Panc1 (cell line): ENCODE results near the gene MPP3. TPM values are rescaled to one million over a fixed set of nuclear protein-coding genes. Genes with fewer than 3 reads are reported as not detected.

ENCODE experiments used
- ATAC-seq: fragments of 200-7000 bp; cut with Tn5 transposase; 2 replicates; pipeline ENCODE4 v1.9.1; 2020; ENCODE audit warnings: mild to moderate bottlenecking, moderate library complexity
- BruUV-seq: library from RNA; stranded (reverse); fragments of 400-500 nt; replicated peaks from 2 replicates; lab custom pipeline; 2021; lab: Mats Ljungman, UMichigan
- CTCF ChIA-PET: fragments of 300-600 bp; sonication (Branson Sonifier 250); formaldehyde crosslinking; loops from one replicate; lab custom pipeline; 2022; ENCODE audit warnings: antibody characterized with exemption; lab: Charles Lee
- POLR2A ChIA-PET: fragments of 300-600 bp; sonication (Branson Sonifier 250); formaldehyde crosslinking; loops from one replicate; lab custom pipeline; 2022; ENCODE audit warnings: antibody characterized with exemption; lab: Charles Lee
- DNase-seq: peaks from one replicate; pipeline ENCODE4 v3.0.0-alpha.2; 2010; ENCODE audit warnings: low read depth, low spot score
- H3K27ac ChIP-seq: 2 replicates; pipeline ENCODE4 v1.5.1; 2011; ENCODE audit warnings: mild to moderate bottlenecking, low read length, inconsistent platforms
- H3K27me3 ChIP-seq: fragments of 200-500 bp; sonication (Bioruptor generic); 2 replicates; pipeline ENCODE4 v1.6.0; 2014; ENCODE audit warnings: low read length, inconsistent platforms; ENCODE audit not compliant: control insufficient read depth, insufficient read depth
- H3K36me3 ChIP-seq: fragments of 200-500 bp; sonication (Bioruptor generic); 2 replicates; pipeline ENCODE4 v1.5.1; 2014; ENCODE audit warnings: inconsistent platforms, mild to moderate bottlenecking, low read length, moderate library complexity; ENCODE audit not compliant: control insufficient read depth, insufficient read depth
- H3K4me1 ChIP-seq: 2 replicates; pipeline ENCODE4 v1.5.1; 2011; ENCODE audit warnings: inconsistent platforms, mild to moderate bottlenecking, low read length, moderate library complexity; ENCODE audit not compliant: control insufficient read depth, insufficient read depth
- H3K4me3 ChIP-seq, 2 experiments: 2 replicates each; pipeline ENCODE4 v1.5.1; 2011 to 2012; ENCODE audit warnings: low read depth in 2 of 2, low read length in 2 of 2, mild to moderate bottlenecking in 2 of 2, inconsistent platforms in 1 of 2, moderate library complexity in 1 of 2
- H3K9me3 ChIP-seq: fragments of 200-500 bp; sonication (Bioruptor generic); 2 replicates; pipeline ENCODE4 v1.5.1; 2014; ENCODE audit warnings: low read depth, mild to moderate bottlenecking, inconsistent platforms, low read length, moderate library complexity; ENCODE audit not compliant: control insufficient read depth, insufficient read depth
- CTCF ChIP-seq: fragments of 450-650 bp; IDR thresholded peaks from 2 replicates; pipeline ENCODE4 v1.5.1; 2017; ENCODE audit warnings: mild to moderate bottlenecking
- POLR2AphosphoS5 ChIP-seq: IDR thresholded peaks from 2 replicates; pipeline ENCODE4 v1.6.1; 2012; ENCODE audit warnings: mild to moderate bottlenecking, low read depth, low read length, moderate library complexity
- REST ChIP-seq, 2 experiments: IDR thresholded peaks; 2 replicates each; pipeline ENCODE4 v1.6.1; 2011 to 2012; ENCODE audit warnings: low read depth in 2 of 2, control low read depth in 1 of 2, low read length in 1 of 2, mild to moderate bottlenecking in 1 of 2, moderate library complexity in 1 of 2; ENCODE audit not compliant: insufficient read depth in 1 of 2
- SIN3A ChIP-seq: IDR thresholded peaks from 2 replicates; pipeline ENCODE4 v1.6.1; 2012; ENCODE audit warnings: low read depth, mild to moderate bottlenecking, low read length, moderate library complexity, borderline replicate concordance; ENCODE audit not compliant: insufficient read depth
- TCF7L2 ChIP-seq: IDR thresholded peaks from 2 replicates; pipeline ENCODE4 v1.6.1; 2011; ENCODE audit warnings: mild to moderate bottlenecking, low read depth, low read length, inconsistent platforms
- in situ Hi-C: cut with HindIII; loops from 2 replicates; pipeline ENCODE4 v1.10.0; 2016; ENCODE audit warnings: low sequenced_read_pairs, low pct_unique_long_range_greater_than_20kb
- intact Hi-C: fragments of 100-400 bp; cut with micrococcal nuclease; formaldehyde crosslinking; loops from one replicate; pipeline ENCODE4 v1.10.0; 2022; ENCODE audit not compliant: unreplicated experiment
- total RNA-seq: library from RNA; stranded (reverse); gene quantifications from one replicate; pipeline ENCODE4 v1.2.1, GENCODE V29; 2021; ENCODE audit not compliant: unreplicated experiment

The MPP3 gene
- total RNA-seq, 1 experiment from 2014 or later = 7.1 TPM

GRCh38 chr17:43817826-43818225, 15.1 kb downstream of the MPP3 start:
- CTCF ChIA-PET = no interaction called here
- in situ Hi-C loops (no loop called here), intact Hi-C loops (no loop called here)
- Histone ChIP-seq H3K27ac (no peak overlapping the region), H3K9me3 (no peaks in the 10 kb centered on the region), H3K4me1 (no peaks in the 10 kb centered on the region), H3K4me3 (no peak overlapping the region), H3K36me3 (no peaks in the 10 kb centered on the region), H3K27me3 (no peaks in the 10 kb centered on the region)
- TF ChIP-seq POLR2AphosphoS5 (no peak), REST (IDR thresholded peaks at IDR 0.05; ENCODE audit: insufficient read depth in 1 of 2, low read depth in 2 of 2, low read length in 1 of 2) (no peak), CTCF (no peak), SIN3A (no peak), TCF7L2 (no peak)
- ATAC-seq (no peak), DNase-seq (no peak)
- POLR2A ChIA-PET = no interaction called here
- BruUV-seq = no TSS peak

- no peaks in the 10 kb centered on the region for H3K9me3 ChIP-seq
- ATAC-seq (no peak), DNase-seq (no peak)
- intact Hi-C loops = no loop called here
- no TSS peak for BruUV-seq
- ChIA-PET POLR2A (no interaction called here), CTCF (no interaction called here)
- in situ Hi-C loops = no loop called here
- H3K27ac ChIP-seq = no peak overlapping the region
- no peaks in the 10 kb centered on the region for H3K27me3 ChIP-seq
- H3K4me3 ChIP-seq = no peak overlapping the region
- no peaks in the 10 kb centered on the region for H3K36me3 ChIP-seq
- TF ChIP-seq POLR2AphosphoS5 = no peak
- TF ChIP-seq CTCF = no peak
- TF ChIP-seq REST (IDR thresholded peaks at IDR 0.05; ENCODE audit: insufficient read depth in 1 of 2, low read depth in 2 of 2, low read length in 1 of 2) = no peak
- no peak for TF ChIP-seq SIN3A
- no peak for TF ChIP-seq TCF7L2
- no peaks in the 10 kb centered on the region for H3K4me1 ChIP-seq
These were observed 16.3 kb downstream of the MPP3 start for GRCh38 chr17:43816336-43817320.
